Duodenal mucosa (tissue), 2 donors: ENCODE measurements around the gene MTHFD2L.

Source experiments
- H3K27ac ChIP-seq: one replicate; pipeline ENCODE4 v1.7.0; 2013; ENCODE audit warnings: low read depth, low read length
- H3K27me3 ChIP-seq, 2 donors: one replicate each; pipeline ENCODE4 v1.7.0; 2013; ENCODE audit warnings: low read length in 2 of 2, control low read depth in 1 of 2; ENCODE audit not compliant: insufficient read depth in 2 of 2, control insufficient read depth in 1 of 2
- H3K36me3 ChIP-seq, 2 donors: one replicate each; pipeline ENCODE4 v1.7.0; 2013; ENCODE audit warnings: low read length in 2 of 2, control low read depth in 1 of 2; ENCODE audit not compliant: insufficient read depth in 2 of 2, control insufficient read depth in 1 of 2
- H3K4me1 ChIP-seq, 2 donors: one replicate each; pipeline ENCODE4 v1.7.0; 2013; ENCODE audit warnings: low read length in 2 of 2, control low read depth in 1 of 2; ENCODE audit not compliant: insufficient read depth in 2 of 2, control insufficient read depth in 1 of 2
- H3K4me3 ChIP-seq, 2 donors: one replicate each; pipeline ENCODE4 v1.7.0; 2013; ENCODE audit warnings: low read length in 2 of 2, low read depth in 1 of 2
- H3K9ac ChIP-seq, 2 donors: one replicate each; pipeline ENCODE4 v1.7.0; 2013; ENCODE audit warnings: low read length in 2 of 2, low read depth in 1 of 2
- H3K9me3 ChIP-seq, 2 donors: one replicate each; pipeline ENCODE4 v1.7.0; 2013; ENCODE audit warnings: low read length in 2 of 2, control low read depth in 1 of 2; ENCODE audit not compliant: control insufficient read depth in 1 of 2

Gene MTHFD2L

DNA sequence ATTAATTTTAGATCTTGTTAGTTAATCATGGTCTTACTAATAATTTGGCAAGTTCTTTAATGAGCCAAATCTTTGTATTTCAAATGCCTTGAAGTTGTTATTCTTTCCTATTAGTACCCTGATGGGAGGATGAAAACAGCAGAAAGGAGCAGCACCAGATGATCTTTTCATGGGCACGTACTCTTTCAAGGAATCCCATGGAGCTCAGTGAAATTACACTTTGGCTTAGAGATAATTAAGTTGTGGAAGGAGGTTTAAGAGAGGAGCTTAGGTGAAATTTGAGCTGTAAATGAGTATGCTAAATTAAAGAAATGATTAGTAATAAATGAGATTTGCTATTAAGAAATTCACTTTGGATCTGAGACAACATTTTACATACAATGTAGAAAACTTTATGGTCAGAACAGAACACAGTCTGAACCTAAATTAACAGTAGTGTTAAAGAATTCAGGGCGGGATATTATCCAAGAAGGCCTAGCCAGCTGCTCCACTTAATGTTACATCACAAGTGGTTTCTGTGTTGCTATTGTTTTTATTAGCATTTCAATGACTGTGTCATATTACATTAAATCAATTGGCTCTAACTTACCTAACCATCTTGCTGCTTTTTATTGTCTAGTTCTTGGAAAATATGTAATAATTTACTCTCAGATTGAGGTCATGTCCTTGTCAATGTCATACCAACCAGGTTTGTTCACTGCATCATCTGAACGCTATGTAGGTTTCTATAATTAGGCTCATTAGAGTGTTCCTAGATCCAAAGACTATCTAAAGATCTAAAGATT lies 3.9 kb downstream of the MTHFD2L start:
- H3K4me3 ChIP-seq, result no peak overlapping the region
- no peaks in the 10 kb centered on the region for H3K27me3 ChIP-seq
- H3K9me3 ChIP-seq, result no peaks in the 10 kb centered on the region
- H3K4me1 ChIP-seq, result peaks cover 8 to 14% of the 10 kb centered on the region in 2 donors
- H3K9ac ChIP-seq, result no peak overlapping the region
- H3K36me3 ChIP-seq, result peaks cover 0 to 11% of the 10 kb centered on the region in 2 donors
- no peak overlapping the region for H3K27ac ChIP-seq

- Histone ChIP-seq H3K27me3 (no peaks in the 10 kb centered on the region), H3K4me3 (no peak overlapping the region), H3K27ac (no peak overlapping the region), H3K4me1 (no peaks in the 10 kb centered on the region), H3K9me3 (no peaks in the 10 kb centered on the region), H3K36me3 (peaks cover 0 to 10% of the 10 kb centered on the region in 2 donors), H3K9ac (no peak overlapping the region)
Observed at GRCh38 chr4:74166135-74166534, 8.2 kb downstream of the MTHFD2L start.

DNA sequence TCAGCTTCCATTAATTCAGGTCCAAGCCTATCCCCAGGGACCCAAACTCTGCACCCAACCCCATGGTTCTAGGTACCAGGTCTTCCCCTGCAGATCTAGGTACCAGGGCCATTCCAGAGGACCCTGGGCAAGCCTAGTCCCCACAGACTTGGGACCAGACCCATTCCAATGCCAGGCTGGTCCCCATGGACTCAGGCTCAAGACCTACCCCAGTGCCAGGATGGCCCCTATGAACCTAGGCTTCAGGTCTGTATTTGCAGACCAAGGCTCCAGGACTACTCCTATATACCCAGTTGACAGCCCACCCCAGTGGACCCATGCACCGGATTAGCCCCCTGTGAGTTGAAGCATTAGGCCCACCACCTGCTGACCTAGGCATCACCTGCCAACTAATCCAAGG lies 8.9 kb downstream of the MTHFD2L start:
- peaks cover 0 to 3% of the 10 kb centered on the region in 2 donors for H3K36me3 ChIP-seq
- H3K9me3 ChIP-seq, result no peaks in the 10 kb centered on the region
- H3K4me3 ChIP-seq, result no peak overlapping the region
- no peaks in the 10 kb centered on the region for H3K4me1 ChIP-seq
- H3K27me3 ChIP-seq, result no peaks in the 10 kb centered on the region
- no peak overlapping the region for H3K27ac ChIP-seq
- H3K9ac ChIP-seq, result no peak overlapping the region

DNA sequence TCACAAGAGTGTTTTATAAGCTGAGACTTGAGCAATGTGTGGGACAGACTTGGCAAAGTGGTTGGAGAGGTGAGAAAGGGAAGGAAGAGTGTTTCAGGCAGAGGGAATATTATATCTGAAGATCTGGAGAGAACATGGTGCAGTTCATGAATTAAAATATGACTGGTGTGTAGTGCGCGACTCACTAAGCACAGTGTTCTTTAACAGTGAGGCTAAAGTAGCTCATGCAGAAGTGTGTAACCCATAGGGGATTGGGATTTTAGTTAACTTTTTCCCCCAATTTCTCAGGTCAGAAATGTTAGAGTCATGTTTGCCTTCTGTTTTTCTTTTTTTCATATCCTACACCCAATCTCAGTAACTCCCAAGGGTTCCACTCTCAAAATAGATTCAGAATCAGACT lies 9.7 kb downstream of the MTHFD2L start:
- Histone ChIP-seq H3K36me3 (no peaks in the 10 kb centered on the region), H3K27me3 (no peaks in the 10 kb centered on the region), H3K27ac (no peak overlapping the region), H3K4me3 (no peak overlapping the region), H3K4me1 (no peaks in the 10 kb centered on the region), H3K9me3 (no peaks in the 10 kb centered on the region), H3K9ac (no peak overlapping the region)

GRCh38 chr4:74168841-74169240 lies 10.9 kb downstream of the MTHFD2L start:
- Histone ChIP-seq H3K36me3 (no peaks in the 10 kb centered on the region), H3K27me3 (no peaks in the 10 kb centered on the region), H3K27ac (no peak overlapping the region), H3K4me3 (no peak overlapping the region), H3K9me3 (no peaks in the 10 kb centered on the region), H3K4me1 (no peaks in the 10 kb centered on the region), H3K9ac (no peak overlapping the region)

DNA sequence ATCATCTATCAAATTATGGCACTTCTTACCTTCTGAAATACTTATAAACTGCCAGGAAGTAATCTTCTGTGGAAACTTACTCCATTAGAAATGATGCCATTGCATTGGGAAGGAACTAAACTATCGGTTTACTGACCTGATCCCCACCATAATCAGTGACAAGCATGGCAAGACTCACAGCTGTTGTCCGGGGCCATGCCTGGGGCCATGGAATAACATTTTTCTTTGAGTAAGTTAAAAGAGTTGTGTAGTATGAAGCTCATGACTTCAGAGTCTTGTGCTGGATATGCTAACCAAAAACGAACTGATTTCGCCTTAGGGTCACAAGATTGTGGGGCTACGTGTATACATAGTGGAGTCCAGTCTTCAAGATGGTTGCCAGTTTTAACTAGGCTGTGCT lies 15.4 kb downstream of the MTHFD2L start:
- H3K9ac ChIP-seq, result no peak overlapping the region
- H3K4me1 ChIP-seq, result no peaks in the 10 kb centered on the region
- H3K4me3 ChIP-seq, result no peak overlapping the region
- no peaks in the 10 kb centered on the region for H3K36me3 ChIP-seq
- H3K27ac ChIP-seq, result no peak overlapping the region
- no peaks in the 10 kb centered on the region for H3K27me3 ChIP-seq
- no peaks in the 10 kb centered on the region for H3K9me3 ChIP-seq

DNA sequence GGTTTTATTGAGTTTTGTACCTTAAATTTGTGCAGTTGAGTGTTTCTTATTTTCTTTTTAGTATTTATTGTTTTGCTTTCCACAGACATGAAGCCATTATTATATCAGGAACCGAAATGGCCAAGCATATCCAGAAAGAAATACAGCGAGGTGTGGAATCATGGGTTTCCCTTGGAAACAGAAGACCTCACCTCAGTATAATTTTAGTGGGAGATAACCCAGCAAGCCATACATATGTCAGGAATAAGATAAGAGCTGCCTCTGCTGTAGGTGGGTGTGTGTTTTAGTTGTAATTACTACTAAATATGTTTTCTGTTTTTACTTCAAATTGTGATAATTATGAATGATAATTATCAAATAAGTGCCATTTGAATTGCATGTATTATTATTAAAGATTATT lies 16.5 kb downstream of the MTHFD2L start:
- Histone ChIP-seq H3K27me3 (no peaks in the 10 kb centered on the region), H3K27ac (no peak overlapping the region), H3K9ac (no peak overlapping the region), H3K9me3 (no peaks in the 10 kb centered on the region), H3K4me1 (no peaks in the 10 kb centered on the region), H3K36me3 (no peaks in the 10 kb centered on the region), H3K4me3 (no peak overlapping the region)

- no peaks in the 10 kb centered on the region for H3K9me3 ChIP-seq
- no peaks in the 10 kb centered on the region for H3K36me3 ChIP-seq
- H3K27me3 ChIP-seq, result no peaks in the 10 kb centered on the region
- no peaks in the 10 kb centered on the region for H3K4me1 ChIP-seq
- no peak overlapping the region for H3K4me3 ChIP-seq
- no peak overlapping the region for H3K27ac ChIP-seq
- H3K9ac ChIP-seq, result no peak overlapping the region
Observed at GRCh38 chr4:74174941-74175340, 17.0 kb downstream of the MTHFD2L start.

DNA sequence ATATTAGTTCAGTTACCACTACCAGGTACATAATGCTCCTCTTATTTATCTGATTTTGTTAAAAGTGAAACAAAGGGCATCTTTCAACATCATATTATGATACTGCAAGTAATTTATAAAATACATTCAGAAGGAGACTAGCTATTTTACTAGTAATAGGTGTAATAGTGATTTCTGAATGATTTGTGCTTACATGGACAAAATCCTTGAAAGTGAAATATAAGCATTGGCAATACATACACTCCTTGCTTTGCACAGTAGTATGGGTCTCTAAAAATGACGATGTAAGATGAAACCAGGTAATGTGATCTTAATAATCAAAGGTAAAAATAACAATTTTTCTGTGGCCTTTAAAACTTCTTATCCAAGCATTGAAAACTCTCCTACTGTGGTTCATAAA lies 17.5 kb downstream of the MTHFD2L start:
- Histone ChIP-seq H3K4me1 (no peaks in the 10 kb centered on the region), H3K36me3 (no peaks in the 10 kb centered on the region), H3K27me3 (no peaks in the 10 kb centered on the region), H3K9me3 (no peaks in the 10 kb centered on the region), H3K9ac (no peak overlapping the region), H3K27ac (no peak overlapping the region), H3K4me3 (no peak overlapping the region)

GRCh38 chr4:74178798-74179197 lies 20.9 kb downstream of the MTHFD2L start:
- H3K27me3 ChIP-seq, result no peaks in the 10 kb centered on the region
- no peaks in the 10 kb centered on the region for H3K36me3 ChIP-seq
- H3K9me3 ChIP-seq, result no peaks in the 10 kb centered on the region
- H3K27ac ChIP-seq, result no peak overlapping the region
- H3K9ac ChIP-seq, result no peak overlapping the region
- no peak overlapping the region for H3K4me3 ChIP-seq
- H3K4me1 ChIP-seq, result no peaks in the 10 kb centered on the region
